ENCODE measurements around the gene MYCN. TPM values are rescaled to one million over a fixed set of nuclear protein-coding genes. Genes with fewer than 3 reads are reported as not detected.

Gene MYCN
- total and polyA plus RNA-seq, 2 donors (not counting 1 experiment from before 2014, with no cell fraction given) = not detected

DNA sequence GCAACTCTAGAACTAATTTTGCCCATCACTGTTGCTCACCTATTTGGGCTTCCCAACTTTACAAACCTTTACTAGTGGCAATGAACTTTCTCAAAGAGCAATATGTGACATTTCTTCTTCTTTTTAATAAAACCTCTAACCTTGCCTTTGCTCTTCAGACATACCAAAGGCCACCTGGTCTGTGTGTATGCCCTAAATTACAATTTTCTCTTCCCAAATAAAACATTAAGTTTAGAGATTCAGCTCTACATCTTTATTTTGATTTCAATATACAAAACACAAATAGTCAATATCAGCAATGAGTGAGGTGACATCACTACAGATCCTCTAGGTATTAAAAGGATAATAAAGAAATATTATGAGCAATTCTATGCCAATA lies 35.1 kb upstream of the MYCN start:
- DNase-seq (ENCODE audit: low read depth in 2 of 2) = no peak
- no peaks in the 10 kb centered on the region for H3K9me3 ChIP-seq (ENCODE audit: control insufficient read depth, insufficient read depth, low read depth, low read length)
- TF ChIP-seq EZH2 (IDR thresholded peaks at IDR 0.05; ENCODE audit: low read length, missing control alignments) = no peak
- no peak overlapping the region for H3K4me3 ChIP-seq (replicated peaks in 1 of 4; ENCODE audit: control extremely low read depth in 1 of 4, insufficient read depth in 1 of 4, low read depth in 3 of 4, low read length in 4 of 4)
- H3K4me1 ChIP-seq (ENCODE audit: control insufficient read depth, extremely low read depth, insufficient read depth, low read length) = no peaks in the 10 kb centered on the region
- no peaks in the 10 kb centered on the region for H3K27me3 ChIP-seq (ENCODE audit: control insufficient read depth, insufficient read depth, low read length)
- H3K9ac ChIP-seq (ENCODE audit: insufficient read depth, low read length) = no peak overlapping the region
- no peaks in the 10 kb centered on the region for H4K20me1 ChIP-seq (ENCODE audit: control insufficient read depth, extremely low read depth, insufficient read depth, low read length)
- H3K79me2 ChIP-seq (ENCODE audit: control insufficient read depth, insufficient read depth, low read length) = no peaks in the 10 kb centered on the region
- no peak overlapping the region for H3K4me2 ChIP-seq (ENCODE audit: extremely low read depth, insufficient read depth, low read length)
- no peak overlapping the region for H3K27ac ChIP-seq (ENCODE audit: insufficient read depth, low read length)
- H2AFZ ChIP-seq (ENCODE audit: low read length) = no peak overlapping the region
- no peaks in the 10 kb centered on the region for H3K36me3 ChIP-seq (ENCODE audit: control insufficient read depth, insufficient read depth, low read length)

DNA sequence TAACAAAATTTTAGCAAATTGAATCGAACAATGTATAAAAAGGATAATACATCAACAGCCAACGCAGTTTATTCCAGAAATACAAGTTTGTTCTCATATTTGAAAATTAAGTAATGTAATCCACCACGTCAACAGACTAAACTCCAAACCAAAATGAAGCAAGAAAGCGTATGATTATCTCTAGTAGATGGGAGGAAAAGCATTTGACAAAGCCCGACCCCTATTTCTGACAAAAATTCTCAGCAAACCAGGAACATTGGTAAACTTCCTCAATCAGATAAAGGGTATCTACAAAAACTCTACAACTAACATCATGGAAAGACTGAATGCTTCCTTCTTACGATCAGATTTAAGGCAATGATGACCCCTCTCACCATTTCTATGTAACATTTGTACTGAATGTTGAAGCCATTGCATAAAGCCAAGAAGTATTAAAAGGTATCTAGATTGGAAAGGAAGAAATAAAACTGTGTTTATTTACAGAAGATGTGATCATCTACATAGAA lies 34.3 kb upstream of the MYCN start:
- TF ChIP-seq, protein P1, sequence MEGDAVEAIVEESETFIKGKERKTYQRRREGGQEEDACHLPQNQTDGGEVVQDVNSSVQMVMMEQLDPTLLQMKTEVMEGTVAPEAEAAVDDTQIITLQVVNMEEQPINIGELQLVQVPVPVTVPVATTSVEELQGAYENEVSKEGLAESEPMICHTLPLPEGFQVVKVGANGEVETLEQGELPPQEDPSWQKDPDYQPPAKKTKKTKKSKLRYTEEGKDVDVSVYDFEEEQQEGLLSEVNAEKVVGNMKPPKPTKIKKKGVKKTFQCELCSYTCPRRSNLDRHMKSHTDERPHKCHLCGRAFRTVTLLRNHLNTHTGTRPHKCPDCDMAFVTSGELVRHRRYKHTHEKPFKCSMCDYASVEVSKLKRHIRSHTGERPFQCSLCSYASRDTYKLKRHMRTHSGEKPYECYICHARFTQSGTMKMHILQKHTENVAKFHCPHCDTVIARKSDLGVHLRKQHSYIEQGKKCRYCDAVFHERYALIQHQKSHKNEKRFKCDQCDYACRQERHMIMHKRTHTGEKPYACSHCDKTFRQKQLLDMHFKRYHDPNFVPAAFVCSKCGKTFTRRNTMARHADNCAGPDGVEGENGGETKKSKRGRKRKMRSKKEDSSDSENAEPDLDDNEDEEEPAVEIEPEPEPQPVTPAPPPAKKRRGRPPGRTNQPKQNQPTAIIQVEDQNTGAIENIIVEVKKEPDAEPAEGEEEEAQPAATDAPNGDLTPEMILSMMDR (conservative IDR thresholded peaks at IDR 0.05 in 1 of 2, IDR thresholded peaks at IDR 0.05 in 1 of 2; ENCODE audit: low read depth in 1 of 2, low read length in 2 of 2) = no peak
- Histone ChIP-seq H3K9ac (ENCODE audit: insufficient read depth, low read length) (no peak overlapping the region), H3K4me1 (ENCODE audit: control insufficient read depth, extremely low read depth, insufficient read depth, low read length) (no peaks in the 10 kb centered on the region), H3K4me2 (ENCODE audit: extremely low read depth, insufficient read depth, low read length) (no peak overlapping the region), H3K27ac (ENCODE audit: insufficient read depth, low read length) (no peak overlapping the region), H2AFZ (ENCODE audit: low read length) (no peak overlapping the region), H3K9me3 (ENCODE audit: control insufficient read depth, insufficient read depth, low read depth, low read length) (no peaks in the 10 kb centered on the region), H3K79me2 (ENCODE audit: control insufficient read depth, insufficient read depth, low read length) (no peaks in the 10 kb centered on the region), H3K36me3 (ENCODE audit: control insufficient read depth, insufficient read depth, low read length) (no peaks in the 10 kb centered on the region), H4K20me1 (ENCODE audit: control insufficient read depth, extremely low read depth, insufficient read depth, low read length) (no peaks in the 10 kb centered on the region), H3K4me3 (replicated peaks in 1 of 4; ENCODE audit: control extremely low read depth in 1 of 4, insufficient read depth in 1 of 4, low read depth in 3 of 4, low read length in 4 of 4) (no peak overlapping the region), H3K27me3 (ENCODE audit: control insufficient read depth, insufficient read depth, low read length) (no peaks in the 10 kb centered on the region)
- no peak for DNase-seq (ENCODE audit: low read depth in 2 of 2)

DNA sequence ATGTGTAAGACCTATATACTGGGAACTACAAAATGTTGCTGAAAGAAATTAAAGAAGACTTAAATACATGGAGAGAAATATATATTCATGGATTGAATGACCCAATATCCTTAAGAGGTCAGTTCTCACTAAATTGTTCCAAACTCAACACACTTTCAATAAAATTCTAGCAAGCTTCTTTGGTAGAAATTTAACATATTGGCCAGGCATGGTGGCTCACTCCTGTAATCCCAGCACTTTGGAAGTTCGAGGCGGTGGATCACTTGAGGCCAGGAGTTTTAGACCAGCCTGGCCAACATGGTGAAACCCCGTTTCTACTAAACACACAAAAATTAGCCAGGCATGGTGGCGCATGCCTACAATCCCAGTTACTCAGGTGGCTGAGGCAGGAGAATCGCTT lies 33.6 kb upstream of the MYCN start:
- Histone ChIP-seq H3K36me3 (ENCODE audit: control insufficient read depth, insufficient read depth, low read length) (no peaks in the 10 kb centered on the region), H3K79me2 (ENCODE audit: control insufficient read depth, insufficient read depth, low read length) (no peaks in the 10 kb centered on the region), H3K9me3 (ENCODE audit: control insufficient read depth, insufficient read depth, low read depth, low read length) (no peaks in the 10 kb centered on the region), H3K4me2 (ENCODE audit: extremely low read depth, insufficient read depth, low read length) (no peak overlapping the region), H3K27ac (ENCODE audit: insufficient read depth, low read length) (no peak overlapping the region), H4K20me1 (ENCODE audit: control insufficient read depth, extremely low read depth, insufficient read depth, low read length) (no peaks in the 10 kb centered on the region), H3K4me3 (replicated peaks in 1 of 4; ENCODE audit: control extremely low read depth in 1 of 4, insufficient read depth in 1 of 4, low read depth in 3 of 4, low read length in 4 of 4) (no peak overlapping the region), H3K4me1 (ENCODE audit: control insufficient read depth, extremely low read depth, insufficient read depth, low read length) (no peaks in the 10 kb centered on the region), H3K9ac (ENCODE audit: insufficient read depth, low read length) (no peak overlapping the region), H3K27me3 (ENCODE audit: control insufficient read depth, insufficient read depth, low read length) (no peaks in the 10 kb centered on the region), H2AFZ (ENCODE audit: low read length) (no peak overlapping the region)
- no peak for TF ChIP-seq EZH2 (IDR thresholded peaks at IDR 0.05; ENCODE audit: low read length, missing control alignments)
- TF ChIP-seq, protein P1 (conservative IDR thresholded peaks at IDR 0.05 in 1 of 2, IDR thresholded peaks at IDR 0.05 in 1 of 2; ENCODE audit: low read depth in 1 of 2, low read length in 2 of 2) = no peak
- no peak for DNase-seq (ENCODE audit: low read depth in 2 of 2)

Measured in fibroblast of lung (primary cell).